ENCODE results near the gene RBP4.

RBP4 gene

DNA sequence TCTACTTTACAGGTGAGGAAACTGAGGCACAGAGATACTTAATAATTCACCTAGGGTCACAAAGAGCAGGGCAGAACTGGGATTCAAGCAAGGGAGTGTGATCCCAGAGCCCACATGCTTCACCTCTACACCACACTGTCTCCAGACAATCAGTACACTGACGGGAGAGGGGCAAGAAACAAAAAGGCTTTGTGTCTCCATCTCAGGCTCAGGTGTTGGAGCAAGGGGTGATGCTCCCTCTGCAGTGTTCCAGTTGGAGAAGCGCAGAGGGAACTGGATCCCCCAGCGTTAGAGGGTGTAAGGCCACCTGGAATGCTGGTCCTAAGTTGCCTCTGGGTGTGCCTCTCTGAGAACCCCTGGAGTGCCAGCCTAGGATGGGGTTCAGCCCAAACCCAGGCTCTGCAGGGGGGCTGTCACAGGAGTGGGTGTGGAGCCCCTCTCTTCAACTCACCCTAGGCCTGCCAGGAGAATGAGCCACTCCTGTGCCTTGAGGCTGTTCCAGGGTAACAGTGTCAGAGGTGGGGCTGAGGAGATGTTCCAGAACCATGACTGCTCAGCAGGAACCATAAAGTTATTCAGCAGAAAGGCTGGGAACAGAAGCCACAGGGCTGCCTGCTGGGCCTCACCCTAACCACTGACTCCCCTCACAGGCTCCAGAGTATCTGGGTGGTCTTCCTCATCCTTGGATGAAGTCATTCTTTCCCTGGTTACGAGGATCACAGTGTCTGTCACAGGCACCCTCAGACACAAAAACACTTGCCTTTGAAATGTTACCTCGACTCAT lies 5.5 kb downstream of the RBP4 start:
- no peak for DNase-seq

DNA sequence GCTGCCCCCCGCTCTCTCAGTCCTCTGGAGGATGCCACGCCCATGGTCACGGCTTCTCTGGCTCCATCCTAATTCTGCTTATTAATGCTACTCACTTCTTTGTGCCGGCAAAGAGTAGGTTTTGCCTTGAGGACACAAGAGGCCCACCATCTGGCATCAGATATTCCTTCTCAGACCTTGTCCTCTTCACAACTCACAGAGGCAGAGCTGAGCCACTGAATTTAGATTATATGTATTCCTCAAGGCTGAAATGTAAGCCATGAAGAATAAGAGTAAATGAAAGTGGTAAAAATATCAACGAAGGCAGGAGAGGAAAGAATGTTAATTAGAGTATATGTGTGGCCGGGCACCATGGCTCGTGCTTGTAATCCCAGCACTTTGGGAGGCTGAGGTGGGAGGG lies 6.5 kb downstream of the RBP4 start:
- no peak for DNase-seq

DNA sequence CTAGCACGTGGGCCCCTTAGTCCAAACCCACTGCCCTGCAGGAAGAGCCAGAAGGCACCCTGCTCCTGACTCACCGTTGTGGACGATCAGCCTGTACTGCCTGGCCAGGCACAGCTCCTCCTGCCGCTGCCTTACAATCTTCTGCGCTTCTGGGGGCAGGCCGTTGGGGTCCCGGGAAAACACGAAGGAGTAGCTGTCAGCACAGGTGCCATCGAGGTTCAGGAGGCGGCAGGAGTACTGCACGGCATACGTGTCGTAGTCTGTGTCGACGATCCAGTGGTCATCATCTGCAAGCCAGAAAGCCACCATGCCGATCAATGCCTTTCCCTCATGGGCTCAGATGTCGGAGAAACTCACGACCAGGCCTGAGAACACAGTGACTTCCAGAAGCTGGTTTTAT lies 7.3 kb downstream of the RBP4 start:
- no peak for DNase-seq

DNA sequence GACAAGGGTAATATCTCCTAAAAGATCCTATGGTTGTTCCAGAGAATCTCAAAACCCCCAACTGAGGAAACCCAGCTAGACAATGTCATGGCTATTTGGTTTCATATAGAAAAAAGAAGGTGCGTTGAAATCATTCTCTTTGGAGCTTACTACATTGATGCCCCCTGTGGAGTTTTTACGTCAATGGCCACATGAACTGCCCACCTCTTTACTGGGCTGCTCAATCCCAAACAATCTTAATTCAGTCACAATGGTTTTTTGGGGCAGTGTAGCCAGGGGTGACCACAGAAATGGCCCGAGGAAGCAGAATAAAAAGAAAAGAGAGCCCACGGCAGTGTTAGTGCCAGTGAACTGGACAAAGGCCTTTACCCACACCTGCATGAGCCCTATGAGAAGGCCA lies 7.8 kb downstream of the RBP4 start:
- DNase-seq = no peak

DNA sequence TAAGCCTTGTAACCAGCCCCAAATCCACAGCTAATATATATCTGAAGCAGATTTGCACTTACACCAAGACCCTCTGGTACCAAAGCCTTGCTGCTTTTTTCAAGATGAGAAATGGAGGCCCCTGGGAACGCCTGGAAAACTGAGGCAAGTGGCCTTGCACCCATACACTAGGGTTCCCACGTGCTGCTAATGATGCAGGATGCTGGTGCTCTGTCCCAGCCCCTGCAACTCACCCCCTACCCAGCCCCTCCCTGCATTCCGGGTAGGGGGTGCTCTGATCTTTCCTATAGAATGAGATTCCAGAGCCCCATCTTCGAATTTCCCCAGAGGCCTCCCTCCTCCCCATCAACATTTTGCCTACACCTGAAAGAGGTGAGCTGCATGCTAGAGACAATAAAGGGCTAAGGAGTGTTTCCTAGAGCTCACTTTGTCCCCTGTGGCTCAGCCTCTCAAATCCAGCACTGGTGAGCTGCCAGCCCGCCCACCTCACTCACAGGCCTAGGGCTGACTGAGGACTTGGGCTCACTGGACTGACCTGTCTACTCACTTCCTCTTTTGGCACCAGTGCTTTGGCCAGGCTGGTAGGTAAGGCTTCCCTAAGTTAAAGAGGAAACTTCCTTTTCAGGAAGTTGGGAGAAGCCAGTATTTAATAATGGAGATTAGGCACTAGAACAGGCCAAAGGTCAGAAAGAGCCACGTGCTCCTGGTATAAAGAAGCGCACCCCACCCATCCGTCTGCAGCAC lies 9.8 kb downstream of the RBP4 start:
- DNase-seq = no peak

DNA sequence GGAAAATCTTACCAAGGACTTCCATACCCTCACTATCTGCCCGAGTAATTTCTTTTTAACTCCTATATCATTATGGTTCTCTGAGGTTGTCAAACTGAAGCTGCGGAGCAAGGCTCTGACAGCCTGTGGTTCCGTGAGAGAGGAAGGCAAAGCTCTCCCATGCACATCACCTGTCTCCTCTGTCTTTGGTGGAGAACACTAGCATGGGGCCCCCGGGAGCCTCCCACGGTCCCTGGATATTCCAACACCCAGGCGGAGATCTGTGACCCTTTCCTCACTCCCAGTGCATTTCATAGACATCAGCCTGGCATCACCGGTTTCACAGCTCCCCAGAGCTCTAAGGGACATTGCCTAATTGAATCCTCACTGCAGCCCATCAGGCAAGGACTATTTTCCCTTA lies 10.4 kb downstream of the RBP4 start:
- no peak for DNase-seq

DNA sequence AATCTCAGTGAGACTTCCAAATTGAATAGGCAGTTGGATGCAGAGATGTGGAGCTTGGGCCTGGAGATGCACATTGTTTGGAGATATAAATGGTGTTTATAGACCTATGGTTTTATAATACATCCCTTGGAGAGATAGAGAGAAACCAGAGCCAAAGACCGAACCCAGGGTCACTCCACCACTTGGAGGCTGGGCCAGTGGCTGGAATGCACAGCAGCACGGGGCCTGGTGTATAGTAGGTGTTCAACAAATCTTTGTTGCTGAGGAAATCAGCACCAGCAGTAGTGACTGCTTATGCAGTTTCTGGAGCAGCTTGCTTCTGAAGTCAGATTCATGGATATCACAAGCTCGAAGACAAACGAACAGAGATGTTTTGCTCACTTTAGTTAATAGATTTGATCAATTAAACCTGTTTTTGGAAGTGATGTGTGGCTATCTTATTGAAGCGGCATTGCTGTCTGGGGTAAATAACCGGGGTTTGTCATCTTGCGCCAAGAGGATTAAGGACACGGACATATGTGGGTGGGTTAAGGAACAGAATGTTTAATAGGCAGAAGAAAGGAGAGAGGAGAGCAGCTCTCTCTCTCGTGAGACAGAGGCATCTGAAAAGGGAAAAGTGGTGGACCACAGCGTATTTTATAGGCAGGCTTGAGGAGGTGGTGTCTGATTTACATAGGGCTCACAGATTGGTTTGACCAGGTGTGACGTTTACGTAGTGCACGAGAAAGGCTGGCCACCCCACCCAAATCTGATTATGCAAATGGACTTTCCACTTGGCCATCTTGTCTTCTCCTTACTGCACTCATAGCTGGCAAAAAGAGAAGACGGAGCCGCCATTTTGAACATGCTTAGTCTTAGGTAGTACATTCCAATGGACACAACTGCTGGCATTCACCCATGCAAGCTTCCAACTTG lies 11.1 kb downstream of the RBP4 start:
- no peak for DNase-seq

DNA sequence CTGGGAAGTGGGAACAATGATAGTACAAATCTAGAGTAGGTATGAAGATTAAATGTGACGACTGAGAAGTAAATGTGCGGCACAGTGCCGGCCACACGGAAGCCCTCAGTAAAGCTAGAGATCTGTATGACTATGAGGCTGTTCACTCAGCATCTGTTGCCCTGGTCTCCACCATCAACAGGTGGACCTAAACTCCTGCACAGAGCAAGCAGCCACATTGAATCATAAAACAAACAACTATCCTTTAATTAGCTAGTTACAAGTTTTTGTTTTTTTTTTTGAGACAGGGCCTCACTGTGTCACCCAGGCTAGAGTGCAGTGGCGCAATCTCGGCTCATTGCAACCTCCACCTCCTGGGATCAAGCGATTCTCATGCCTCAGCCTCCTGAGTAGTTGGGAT lies 16.6 kb downstream of the RBP4 start:
- no peak for DNase-seq

DNA sequence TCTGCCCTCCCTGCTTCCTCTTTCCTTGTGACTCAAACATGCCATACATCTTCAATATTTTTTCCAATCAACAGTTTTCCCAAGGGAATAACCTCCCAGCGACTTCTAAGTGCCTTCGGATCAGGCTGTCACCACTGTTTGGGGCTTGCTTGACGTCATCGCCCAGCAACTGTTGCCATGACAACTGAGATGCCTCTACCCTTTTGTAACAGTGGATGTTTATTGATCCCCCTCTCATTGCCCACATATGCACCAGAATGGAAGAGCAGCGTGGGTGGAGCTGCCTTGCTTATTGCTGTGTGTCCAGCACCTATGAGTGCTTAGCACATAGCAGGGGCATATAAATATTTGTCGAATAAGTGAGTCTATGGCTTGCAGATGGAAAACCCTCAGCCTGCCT lies 20.2 kb downstream of the RBP4 start:
- DNase-seq = no peak

DNA sequence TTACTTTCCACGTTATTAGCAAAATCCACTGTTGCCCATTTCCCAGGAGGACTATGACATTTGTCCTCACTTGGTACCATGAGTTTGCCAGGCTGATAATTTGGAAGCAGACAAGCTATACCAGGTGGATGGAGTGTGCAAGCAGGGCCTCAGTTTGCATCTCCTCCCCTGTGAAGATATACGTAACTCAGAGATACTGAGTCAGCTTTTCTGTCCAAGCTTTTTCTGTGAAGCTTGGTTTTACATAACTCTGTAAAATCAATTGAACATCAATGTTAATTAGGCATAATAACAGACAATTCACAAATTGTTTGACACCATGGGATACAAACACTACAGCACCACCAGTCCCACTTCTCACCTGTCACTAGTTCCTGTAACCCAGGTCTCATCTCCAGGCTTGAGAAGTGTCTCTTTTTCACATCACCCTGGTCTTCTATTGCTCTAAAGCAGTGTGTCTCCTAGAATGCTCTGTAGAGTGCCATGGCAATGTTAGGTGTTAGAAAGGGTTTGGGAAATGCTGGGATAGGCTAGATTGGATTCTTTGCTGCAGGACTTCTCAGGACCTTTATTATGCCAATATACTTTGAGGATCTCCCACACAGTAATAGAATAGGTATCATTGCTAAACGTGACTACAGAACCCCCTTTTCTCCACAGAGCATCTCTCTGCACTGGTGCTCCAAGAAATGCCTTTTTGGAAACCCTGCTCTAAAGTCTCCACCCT lies 20.9 kb downstream of the RBP4 start:
- DNase-seq = no peak

DNA sequence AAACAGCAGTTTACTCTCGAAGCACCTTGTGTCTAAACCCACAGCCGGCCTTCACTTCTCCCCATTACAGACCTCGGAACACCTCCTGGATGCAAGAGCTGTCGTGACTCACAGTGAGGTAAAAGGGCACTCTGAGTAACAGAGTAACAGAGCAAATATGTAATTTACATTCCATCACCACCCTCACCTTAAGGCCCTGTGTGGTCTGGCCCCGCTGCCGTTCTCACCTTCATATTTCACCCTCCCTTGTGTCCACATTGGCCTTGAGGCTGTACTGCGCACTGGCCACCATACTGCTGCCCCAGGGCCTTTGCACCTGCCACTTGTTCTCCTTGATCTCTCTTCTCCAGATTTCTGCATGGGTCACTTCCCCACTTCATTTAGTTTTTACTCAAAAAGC lies 21.9 kb downstream of the RBP4 start:
- no peak for DNase-seq

DNA sequence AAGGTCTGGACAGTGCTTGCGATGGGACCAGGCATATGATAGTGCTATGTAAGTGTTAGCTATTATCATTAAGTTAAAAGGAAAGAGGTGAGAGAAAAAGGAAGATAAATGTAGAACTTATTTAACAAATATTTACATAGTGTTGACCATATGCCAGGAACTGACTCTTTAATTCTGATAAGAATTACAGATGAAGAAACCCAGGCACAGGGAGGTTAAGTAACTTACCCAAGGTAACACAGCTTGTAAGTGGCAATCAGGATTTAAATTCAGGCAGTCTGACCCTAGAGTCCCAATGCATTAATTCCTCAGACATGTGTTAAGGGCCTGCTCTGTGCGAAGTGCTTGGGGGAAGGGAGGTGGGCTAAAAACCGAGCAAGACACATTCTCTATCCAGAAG lies 23.5 kb downstream of the RBP4 start:
- DNase-seq = no peak

DNA sequence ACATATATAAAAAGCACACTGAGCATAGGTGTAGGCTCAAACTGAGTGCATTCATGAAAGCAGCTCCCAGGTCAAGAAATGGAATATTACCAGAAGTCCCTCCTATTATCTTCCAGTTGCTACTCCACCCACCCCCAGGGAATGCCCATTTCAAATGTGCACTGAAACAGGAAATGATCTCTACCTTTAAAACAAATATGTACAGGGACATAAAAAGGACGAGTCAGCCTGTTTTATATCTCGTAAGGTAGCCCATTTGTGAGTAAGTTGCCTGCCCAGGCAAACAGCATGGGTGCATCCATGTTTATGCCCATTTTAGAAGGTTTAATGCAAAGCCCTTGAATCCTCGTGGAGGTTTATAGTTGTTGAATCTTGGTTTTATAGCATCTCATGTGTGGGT lies 24.1 kb downstream of the RBP4 start:
- DNase-seq = no peak

DNA sequence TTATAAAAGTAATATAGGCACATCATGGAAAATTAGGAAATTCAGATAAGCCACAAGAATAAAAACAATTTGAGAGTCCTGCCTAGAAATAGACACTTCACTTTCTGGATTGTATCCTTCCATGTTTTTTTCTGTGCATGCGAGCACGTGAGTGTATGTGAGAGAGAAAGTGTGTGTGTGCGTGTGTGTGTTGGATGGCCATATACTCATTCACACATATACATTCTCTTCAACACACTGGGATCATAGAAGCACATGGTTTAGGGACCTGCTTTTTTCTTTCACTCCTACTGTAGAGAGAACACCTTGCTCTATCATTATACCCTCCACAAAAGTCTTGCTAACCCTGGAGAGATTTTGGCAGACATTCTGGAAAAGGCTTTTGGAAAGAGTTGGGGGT lies 27.1 kb downstream of the RBP4 start:
- DNase-seq = no peak

DNA sequence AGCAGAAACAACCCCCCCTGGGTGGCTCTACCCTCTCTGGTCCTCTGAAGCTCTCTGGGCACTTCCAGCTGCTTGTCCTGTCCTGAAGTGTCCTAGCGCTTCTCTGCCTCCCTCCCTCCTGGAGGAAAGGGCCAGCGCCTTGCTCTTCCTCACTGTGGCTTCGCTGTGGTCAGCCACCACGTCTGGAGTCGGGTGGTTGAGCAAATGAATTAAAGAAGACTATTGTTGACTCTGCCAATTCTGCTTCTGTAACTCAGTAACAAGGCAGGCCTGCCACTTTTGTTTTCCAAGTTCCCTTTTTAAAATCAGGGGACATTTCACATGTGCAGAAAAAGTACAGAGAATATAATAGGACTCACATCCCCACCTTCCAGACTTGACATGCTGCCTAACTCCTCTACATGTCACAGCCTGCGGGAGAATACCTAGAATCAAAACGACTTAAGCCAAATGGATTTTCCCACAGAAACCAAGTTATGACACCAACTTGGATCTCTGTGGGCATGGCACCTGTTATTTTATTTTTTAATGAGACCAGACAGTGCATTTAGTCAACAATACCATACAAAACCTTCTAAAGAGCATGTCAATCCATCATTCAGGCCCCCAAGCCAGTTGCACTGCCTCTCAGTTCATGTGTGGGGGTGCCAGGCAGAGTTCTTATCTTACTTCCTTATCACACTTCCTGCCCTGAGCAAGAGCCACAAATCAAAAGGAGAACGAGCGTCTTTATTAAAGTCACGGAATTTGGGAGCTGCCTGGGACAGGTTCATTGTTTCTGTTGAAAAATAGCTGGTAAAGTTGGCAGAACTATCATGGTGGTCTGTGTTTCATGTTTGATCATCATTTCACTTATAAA lies 27.8 kb downstream of the RBP4 start:
- no peak for DNase-seq

DNA sequence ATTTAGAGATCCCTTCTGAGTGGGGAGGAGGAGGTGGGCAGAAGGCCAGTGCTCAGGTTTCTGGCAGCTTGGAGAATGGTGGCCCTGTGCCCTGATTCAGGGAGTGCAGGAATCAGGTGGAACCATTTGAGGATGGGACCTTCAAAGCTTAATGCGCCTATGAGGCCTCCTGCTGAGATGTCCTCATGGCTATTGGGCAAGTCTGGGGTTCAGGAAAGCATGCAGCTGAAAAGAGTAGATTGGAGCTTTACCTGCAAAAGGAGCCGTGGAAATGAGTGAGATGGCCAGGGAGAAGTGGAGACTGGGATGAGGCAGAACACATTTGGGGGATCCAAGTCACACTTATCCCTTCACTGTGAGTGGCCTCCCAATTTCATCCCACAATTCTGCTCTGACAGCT lies 28.4 kb downstream of the RBP4 start:
- DNase-seq = no peak

DNA sequence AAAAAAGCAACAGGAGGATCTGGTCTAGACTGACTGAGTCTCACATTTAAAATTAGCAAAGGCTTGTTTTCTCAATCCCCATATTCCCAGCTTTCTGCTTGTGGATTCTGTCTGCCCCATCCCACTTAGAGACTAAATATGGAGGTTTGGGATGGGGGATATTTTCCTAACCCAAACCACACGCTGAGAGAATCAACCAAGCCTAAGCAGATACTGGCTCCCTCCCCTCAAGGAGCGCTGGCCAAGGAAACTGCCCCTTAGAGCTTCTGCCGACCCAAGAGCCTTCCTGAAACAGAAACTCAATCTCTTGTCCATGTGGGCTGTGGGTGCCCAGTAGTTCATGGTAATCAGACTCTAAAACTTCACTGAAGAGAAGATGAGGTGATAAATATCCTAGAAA lies 30.7 kb downstream of the RBP4 start:
- no peak for DNase-seq

DNA sequence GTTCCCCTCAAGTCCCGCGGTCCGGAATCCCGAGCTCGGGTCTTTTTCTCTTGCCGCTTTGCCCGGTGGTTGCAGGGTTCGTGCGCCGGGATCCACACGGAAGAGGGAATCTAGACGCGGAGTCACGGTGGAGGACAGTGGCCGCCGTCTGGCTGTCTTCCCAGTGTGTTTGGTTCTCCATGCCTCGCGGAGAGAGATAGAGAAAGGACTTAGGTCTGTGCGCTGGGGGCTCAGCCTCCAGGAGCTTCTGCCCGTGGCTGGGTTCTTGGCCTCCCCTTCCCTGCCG lies 33.0 kb downstream of the RBP4 start:
- no peak for DNase-seq

DNA sequence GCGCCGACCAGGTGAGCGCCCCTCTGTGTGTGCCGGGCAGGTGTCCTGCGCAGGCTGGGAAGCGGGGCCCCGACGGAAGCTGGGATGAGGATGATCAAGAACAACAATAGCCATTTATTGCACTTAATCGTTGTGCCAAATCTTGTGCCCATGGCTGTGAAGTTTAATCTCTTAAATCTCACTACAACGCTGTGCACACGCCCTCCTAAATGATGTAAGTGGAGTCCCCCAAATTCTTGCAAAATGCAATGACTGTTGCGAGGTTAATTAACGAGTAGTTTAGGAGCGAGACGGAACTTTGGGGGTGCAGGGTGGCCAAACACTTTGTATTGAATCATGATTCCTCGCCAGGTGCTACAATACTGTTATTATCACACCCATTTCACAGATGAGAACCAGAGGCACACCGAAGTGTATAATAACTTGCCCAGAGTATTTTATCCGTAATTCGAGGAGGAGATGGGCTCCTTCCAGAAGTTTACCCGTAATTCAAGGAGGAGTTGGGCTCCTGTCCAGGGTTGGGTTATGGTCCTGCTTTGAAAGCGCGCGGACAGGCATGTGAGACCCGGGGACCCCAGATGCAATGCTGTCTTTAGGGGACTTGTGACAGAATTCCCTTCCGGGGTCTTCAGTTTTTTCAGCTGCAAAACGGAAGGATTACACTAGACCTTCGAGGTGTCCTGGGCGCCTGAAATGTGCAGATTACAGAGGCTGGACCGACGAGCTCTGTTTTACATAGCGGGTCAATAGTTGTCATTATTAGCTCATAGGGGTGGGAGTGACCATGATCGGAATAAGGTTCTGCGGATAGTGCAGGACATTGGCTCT lies 33.5 kb downstream of the RBP4 start:
- DNase-seq = no peak

DNA sequence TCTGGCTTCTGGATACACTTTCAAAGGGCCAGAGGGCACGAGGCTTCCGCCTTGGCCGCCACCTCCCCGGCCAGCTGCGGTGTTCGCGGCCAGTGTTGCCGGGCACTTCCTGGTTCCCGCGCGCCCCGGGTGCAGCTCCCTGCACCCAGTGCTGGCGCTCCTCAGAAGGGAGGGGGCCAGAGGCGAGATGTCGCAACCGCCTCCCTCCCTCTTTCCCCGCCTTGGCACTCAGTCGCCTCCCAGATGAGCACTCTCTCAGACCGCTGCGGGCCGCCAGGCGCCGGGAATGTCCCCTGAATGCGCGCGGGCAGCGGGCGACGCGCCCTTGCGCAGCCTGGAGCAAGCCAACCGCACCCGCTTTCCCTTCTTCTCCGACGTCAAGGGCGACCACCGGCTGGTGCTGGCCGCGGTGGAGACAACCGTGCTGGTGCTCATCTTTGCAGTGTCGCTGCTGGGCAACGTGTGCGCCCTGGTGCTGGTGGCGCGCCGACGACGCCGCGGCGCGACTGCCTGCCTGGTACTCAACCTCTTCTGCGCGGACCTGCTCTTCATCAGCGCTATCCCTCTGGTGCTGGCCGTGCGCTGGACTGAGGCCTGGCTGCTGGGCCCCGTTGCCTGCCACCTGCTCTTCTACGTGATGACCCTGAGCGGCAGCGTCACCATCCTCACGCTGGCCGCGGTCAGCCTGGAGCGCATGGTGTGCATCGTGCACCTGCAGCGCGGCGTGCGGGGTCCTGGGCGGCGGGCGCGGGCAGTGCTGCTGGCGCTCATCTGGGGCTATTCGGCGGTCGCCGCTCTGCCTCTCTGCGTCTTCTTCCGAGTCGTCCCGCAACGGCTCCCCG lies 34.4 kb downstream of the RBP4 start, which contains the start of gene FFAR4:
TSS of gene FFAR4 (plus strand) at position 231 of the 842 bp plus-strand sequence. CDS start at position 287, 56 bp downstream.
- no peak for DNase-seq

All from activated naive CD4-positive, alpha-beta T cell (primary cell).